GM19324 (cell line): ENCODE measurements around the gene FMN1.

Source experiments
- ATAC-seq: cut with Tn5 transposase; IDR thresholded peaks from one replicate; pipeline ENCODE4 v1.9.1; 2021; ENCODE audit warnings: mild to moderate bottlenecking, moderate library complexity; ENCODE audit not compliant: unreplicated experiment, low FRiP score

The FMN1 gene

DNA sequence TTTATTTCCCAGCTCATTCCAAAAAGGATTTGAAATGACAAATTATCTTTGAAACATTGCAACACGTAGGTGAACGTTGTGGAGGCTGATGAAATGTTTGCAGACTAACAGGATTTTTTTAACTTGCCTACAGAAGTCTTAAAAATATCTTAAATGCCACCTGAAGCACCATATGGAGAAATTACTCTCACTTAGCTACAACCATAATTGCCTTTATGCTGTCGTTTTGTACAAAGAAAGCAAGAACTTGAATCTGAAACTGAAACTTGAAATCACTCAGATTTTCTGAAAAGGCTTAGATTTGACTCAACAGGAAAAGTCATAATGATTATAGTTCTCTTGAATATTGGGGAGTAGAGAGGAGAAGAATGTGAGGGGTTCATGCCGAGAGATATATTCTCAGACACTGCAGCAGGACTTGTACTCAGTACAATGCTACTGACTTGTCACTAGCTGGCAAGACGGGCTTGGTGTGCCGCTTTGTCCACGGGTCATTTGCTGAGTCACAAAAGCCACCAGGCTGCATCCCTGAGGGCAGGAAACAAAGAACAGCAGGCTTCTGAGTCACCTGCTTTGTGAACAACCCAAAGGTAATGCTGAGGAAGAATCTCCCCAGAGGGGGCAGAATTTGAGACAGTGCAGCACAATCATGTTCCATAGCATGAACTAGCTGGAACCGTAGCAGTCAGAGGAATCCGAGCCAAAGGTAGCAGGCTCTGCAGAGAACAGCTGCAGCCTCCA, 7.1 kb upstream of the FMN1 start:
- peak; percentile 74 for ATAC-seq

DNA sequence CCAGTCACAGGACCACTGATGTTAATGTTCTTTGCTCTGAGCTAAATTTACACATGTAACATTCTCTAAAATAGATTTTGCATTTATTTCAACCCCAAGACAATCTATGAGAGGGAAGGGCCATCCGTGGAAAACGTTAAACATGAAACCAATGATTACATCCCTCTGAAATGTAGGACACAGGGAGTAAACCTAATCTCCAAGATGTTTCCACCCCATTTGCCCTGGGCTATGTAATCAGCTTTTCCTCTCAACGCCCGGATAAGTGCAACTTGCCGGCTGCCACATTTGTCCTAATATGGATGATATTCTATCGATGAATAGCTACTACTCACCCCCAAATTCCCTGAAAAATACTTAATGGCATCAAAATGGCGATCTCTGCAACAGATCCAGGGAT, 6.4 kb upstream of the FMN1 start:
- ATAC-seq, result no peak

DNA sequence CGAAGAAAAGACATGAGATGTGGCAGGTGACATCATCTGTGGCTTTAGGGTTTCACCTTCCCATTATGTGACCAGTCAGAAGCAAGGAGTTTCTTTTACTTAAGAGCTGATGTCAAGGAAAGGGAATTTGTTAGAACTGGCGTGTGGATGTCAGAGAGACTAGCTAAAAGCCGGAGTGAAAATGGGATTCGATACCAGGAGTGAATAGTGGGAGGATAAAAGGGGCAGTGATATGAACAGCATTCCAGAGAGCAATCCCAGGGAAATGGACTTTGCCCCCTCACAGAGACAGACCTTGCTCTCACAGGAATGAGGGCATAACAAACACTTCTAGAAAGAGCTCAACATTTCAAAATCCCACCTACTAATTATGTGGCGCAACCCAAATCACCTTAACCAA, 5.9 kb upstream of the FMN1 start:
- ATAC-seq, result no peak

DNA sequence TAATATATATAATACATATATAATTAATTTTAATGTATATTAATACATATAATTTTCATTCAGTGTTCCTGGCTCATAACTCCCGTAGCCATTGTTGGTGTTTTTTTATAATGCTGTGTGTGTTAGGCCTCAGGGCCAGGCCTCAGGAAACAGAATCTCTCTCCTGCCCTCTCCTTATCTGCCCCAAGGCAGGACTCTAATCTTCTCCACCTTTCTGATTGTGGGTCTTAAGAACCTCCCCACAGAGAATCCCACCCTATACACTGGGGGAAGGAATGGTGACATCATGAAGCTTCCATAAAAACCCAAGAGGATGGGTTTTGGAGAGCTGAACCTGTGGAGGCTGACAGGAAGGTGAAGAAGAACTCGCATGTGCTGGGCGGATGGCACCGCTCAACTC, 4.0 kb upstream of the FMN1 start:
- no peak for ATAC-seq

DNA sequence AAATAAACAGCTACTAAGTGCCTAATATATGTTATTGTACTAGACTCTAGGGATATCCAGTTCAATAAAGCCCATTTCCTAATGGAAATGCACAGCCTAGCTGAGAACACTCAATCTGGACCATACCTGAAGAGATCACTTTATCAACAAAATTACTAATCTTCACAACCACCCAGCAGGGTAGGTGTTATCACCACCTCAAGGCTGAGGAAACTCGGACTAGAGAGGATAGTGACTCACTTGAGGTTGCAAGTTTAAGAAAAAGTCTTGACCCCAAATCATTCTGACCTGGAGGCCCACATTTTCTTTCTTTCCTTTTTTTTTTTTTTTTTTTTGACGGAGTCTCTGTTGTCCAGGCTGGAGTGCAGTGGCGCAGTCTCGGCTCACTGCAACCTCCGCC, 3.1 kb upstream of the FMN1 start:
- ATAC-seq, result no peak

DNA sequence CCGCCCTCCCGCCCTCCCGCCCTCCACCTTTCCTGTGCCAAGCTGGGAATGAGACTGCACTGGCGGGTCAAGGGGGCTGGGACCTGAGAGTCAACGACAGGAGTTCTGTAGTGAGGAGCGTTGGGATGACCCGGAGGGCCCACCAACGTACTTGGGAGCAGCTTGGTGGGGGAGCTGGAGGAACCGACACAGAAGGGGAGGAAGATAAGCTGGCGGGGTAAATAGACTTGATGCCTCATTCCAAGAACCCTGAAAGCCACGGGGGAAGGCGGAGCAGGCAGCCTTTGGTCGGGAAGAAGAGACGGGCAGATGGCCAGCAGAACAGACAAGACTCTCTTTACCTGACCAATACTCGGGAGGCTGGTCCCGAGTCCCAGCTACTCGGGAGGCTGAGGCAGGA, 277 bp downstream of the FMN1 start:
- ATAC-seq, result no peak

DNA sequence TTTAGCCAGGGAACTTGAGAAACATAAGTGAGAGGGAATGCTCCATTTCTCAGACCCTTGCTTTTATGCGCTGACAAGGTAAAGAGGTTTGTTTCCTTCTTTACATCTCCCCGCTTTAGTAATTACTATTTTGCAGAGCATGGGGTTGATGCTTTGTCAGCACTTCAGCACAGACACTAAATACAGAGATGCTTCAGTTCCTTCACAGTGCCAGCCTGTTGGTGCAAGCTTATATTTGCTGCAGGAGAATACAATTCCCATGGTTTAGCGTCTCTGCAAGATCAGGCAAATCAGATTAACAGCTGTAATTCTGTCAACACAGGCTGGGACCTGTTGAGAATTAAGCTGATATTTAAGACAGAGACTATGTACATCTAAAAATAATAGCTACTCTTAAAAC, 2.9 kb downstream of the FMN1 start:
- ATAC-seq, result no peak

DNA sequence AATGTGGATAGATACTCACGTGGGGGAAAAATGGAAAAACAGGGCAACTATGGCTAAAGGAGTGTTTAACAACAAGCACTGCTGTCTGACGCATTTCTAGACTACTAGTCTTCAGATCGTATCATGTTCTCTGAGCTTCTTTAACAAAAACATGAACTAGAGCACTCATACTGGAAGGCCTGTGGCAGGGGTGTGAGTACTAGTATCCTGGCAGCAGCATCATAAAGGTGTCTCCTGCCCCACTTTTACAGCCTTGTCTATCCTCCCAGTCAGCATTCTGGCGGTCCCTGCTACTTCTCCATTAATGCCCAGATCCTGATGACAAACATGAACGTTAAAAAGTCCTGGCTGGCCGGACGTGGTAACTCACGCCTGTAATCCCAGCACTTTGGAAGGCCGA, 4.0 kb downstream of the FMN1 start:
- no peak for ATAC-seq

DNA sequence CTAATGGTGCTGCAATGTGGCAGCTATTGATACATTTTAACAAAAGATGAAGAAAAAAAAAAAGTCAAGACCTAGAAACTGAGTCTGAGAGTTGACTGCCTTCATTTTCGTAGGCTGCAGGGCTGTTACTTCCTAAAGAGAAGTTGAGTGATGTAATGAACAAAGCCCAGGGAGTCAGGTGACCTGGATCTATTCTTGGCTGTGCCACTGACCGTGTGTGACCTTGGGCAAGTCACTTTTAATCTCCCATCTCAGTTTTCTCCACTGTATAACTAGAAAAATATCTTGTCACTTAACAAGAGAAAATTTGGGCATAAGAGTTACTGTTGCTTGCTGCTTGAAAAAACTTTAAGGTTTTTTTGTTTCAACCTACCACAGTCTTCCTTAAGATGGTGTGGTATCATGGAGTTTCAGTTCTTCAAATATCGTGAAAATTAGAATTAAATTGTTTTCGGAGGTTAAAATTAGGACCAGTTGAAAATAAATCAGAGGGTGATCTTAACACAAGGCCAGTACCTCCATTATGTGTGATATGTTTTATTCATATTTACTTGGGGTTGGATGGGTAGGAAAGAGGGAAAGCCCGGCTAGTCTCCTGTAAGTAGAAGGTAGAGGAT, 5.8 kb downstream of the FMN1 start:
- peak; percentile 55 for ATAC-seq

DNA sequence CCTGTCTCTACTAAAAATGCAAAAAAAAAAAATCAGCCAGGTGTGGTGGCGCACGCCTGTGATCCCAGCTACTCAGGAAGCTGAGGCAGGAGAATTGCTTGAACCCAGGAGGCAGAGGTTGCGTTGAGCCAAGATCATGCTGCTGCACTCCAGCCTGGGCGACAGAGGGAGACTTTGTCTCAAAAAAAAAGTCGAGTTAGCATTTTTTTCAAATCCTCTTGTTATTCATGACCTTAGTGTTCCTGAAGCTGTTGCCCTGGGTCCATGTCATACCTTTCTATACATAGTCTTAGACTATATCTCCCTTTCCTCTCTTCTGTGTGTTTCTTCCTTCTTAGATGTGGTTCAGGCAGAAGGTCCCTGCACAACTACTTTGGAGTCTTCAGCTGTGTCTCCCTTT, 6.4 kb downstream of the FMN1 start:
- no peak for ATAC-seq

DNA sequence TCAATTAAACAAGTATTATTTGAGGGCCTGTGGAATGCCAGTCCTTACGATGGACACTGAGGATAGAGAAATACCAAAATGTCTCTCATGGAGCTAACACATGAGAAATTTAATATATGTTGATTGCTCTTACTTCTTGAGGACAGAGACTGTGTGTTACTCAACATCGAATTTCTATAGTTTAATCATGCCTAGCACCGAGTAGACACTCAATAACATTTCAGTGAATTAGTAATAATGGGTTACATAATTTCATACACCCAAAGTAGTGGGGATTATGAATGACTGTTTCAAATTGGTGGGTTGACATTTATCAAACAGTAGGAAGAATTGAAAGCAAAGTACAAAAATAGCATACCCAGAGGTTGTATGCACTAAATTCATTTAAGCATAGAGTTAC, 11.2 kb downstream of the FMN1 start:
- no peak for ATAC-seq

DNA sequence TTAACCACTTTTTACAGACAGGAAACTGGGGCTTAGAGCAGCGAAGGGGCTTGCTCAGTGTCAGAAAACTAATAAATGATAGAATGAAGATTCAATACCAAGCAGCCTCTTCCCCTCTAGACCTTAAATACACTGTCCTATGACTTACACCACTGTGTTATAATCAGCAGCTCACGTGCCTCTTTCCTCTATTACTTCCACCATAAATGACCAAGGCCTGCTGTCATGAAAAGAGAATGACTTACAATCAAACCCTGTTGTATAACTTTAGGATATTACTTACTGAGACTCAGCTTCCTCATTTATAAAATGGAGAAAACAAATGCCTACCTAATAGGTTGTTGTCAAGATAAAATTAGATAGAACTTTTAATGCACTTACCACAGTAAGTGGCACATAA, 11.6 kb downstream of the FMN1 start:
- ATAC-seq, result no peak

DNA sequence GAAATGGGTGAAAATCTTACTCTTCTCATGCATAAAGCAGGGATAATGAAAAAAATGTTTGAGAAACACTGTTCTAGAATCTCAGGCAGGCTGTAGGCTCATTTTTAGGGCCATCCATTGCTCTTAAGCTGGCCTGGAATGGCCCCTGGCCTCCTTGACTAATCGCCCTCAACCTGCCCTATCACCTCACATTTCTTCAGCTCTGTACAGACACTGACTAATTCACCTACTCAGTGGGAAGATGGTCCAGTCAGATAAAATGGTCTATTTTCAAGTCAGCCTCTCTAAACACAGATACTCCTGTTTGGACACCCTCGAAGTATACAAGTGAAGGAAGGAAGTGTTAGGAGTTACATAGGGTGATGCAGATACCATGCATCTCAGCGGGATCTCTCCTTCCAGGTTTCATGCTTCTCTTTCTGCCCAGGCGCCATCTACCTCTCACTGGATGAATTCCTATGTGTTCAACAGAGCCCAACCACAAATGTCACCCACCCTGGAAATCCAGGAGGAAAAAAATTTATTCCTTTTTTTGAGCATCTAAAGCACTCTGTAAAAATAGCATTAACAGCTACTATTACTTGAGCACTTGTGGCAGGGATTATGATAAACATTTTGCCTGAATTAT, 12.1 kb downstream of the FMN1 start:
- ATAC-seq, result no peak

DNA sequence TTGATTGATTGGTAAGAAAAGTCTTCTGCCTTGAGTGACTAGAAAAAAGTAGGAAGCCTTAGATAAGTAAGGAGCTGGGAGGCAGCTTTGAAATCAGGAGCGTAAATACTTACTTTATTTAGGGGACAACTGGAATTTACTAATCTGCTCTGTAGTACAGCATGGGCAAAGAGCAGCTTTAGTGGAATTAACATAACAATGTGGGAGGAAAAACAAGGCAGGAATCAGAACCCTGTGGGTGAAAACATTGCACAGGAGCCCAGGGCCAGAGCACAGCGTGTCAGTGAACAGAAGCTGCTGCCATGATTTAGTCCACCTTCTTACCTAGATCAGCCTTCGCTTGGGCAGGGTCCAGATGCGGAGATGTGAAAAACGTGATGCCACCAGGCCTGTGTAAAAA, 14.6 kb downstream of the FMN1 start:
- no peak for ATAC-seq

DNA sequence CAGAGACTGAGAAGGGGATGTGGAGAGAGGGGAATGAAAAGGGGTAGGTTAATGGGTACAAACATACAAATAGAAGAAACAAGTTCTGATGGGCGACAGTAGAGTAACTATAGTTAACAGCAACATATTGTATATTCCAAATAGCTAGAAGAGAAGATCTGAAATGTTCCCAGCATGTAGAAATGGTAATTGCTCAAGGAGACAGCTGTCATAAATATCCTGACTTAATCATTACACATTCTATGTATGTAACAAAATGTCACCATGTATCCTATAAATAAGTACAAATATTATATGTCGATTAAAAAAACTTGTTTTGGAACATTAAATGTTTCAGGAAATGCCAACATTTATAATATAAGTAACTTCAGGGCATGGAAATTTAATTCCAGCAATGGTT, 23.3 kb downstream of the FMN1 start:
- ATAC-seq, result no peak

DNA sequence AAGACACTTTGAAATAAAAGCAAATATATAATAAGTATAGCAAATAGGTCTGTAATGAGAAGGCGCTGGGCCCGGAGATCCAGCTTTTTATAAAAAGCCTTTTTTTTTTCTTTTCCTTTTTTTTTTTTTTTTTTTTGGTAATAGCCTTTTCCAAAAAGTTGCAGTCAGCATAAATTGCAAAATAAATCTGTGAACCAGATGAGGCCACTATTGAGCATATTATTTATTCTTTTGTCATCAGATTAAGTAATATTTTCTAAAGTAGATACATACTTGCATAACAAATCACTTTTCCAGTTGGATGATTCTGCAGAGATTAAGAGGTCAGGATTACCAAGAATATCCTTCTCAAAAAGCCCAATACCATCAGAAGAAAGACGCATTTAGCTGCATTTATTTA, 24.9 kb downstream of the FMN1 start:
- ATAC-seq, result no peak

DNA sequence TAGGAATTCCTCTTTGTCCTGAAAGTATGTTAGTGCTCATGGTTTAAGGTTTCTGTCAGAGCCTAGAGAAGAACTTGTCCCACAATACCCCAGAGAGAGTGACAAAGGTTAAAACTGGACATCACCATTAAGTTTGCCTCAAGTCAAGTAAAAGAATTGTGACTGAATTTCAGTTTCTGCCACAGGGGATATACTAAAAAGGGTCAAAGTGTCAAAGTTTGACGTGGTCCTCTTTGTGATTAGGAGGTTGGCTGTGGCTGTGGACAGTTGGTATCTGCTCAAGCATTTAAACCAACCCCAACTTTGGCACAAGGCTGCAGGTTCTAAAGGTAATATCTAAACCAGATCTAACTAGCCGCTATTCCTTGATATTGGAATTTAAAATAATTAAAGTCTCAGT, 26.1 kb downstream of the FMN1 start:
- no peak for ATAC-seq

DNA sequence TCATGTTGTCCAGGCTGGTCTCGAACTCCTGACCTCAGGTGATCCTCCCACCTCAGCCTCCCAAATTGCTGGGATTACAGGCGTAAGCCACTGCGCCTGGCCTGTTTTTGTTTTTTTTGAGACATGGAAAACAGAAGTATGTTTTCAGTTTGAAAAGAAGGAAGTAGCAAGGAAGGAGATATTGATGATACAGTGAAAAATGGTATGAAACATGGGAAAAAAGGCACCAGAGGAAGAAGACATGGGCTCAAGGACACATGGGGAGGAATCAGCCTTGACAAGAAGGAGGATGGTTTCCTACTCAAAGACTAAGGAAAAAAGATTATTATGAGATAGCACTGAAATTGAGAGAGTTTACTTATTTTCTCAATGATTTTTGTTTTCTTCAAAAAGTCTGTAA, 30.7 kb downstream of the FMN1 start:
- ATAC-seq, result no peak

DNA sequence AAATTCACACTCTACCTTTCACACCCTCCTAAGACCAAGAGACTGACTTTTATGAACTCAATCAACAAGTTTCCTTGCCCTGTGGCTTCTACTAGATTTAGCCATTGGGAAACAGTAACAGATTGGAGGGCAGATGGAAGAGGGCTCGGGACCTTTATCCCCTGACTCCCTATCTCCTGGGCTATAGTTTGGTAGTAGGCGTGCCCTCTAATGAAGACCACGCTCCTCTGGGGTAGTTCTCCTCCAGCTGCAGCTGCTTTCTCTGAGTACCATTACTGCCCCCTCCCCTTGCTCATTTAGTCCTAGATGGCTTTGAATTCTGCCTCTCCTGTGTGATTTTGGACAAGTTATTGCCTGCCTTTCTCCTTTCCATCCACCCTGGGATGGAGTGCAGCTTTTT, 33.3 kb downstream of the FMN1 start:
- no peak for ATAC-seq

DNA sequence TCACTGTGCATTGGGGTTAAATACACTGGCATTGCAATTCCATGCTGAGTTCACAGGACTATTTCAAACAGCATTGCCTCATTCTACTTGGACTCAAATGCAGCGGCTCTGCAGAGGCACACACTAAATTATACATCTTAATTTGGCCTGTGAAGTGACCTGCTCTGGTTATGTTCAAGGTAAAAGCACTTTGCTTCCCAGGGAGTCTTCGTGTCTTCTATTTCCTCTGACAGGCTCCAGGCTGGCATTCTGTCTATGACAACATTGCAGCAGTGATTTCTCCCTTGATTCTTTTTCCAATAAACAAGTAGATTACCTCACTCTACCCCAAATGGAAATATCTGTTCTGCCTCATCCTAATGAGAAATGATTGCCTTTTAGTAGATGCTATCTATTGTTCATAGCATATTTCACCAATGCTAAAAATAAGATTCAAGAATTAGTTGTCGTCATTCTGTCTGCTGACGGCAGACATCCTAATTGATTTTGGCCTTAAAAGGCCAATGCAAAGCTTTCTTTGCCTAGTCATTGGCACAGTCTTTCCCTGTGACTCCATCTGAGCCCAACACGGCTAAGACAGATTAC, 33.8 kb downstream of the FMN1 start:
- no peak for ATAC-seq

DNA sequence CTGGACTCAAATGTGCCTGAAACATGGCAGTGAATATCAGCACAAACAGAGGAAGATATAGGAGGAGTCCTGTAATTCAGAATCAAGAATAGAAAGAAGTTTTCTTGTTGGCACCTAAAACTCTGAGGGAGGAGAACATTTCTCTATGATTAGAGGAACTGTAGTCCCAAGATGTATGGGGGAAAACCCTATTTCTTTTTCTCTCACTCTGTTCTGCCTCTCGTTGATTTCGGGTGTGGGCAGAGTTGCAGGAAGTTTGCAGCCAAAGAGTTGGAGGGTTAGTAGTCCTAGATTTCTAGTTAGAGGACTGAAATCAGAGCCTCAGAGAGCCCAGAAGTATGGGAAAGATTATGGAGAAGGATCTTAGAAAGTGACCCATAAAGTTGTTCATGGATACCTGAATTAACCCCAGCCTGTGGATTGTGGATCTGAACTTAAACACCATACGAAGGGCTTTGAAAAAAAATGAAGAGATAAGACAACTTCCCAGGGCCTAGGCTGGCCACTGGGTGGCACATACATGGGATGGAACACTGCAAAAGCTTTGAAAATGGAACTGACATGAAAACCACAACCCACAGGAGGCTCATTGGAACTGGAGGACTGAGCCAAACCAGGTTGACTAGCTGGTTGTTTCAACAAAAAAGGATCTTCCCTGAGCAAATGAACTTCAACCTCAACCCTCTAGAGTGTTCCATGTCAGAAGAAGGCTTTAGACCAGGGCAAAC, 34.6 kb downstream of the FMN1 start:
- ATAC-seq, result no peak
